Epithelial cell of esophagus (primary cell): Measurements from ENCODE around the gene ADAMTSL2.

Source experiments
- DNase-seq: peaks from one replicate; pipeline ENCODE4 v3.0.0; 2010; ENCODE audit warnings: low read depth
- H3K4me3 ChIP-seq: 2 replicates; pipeline ENCODE4 v1.5.1; 2011; ENCODE audit warnings: mild to moderate bottlenecking, low read length, control low read depth
- CTCF ChIP-seq: IDR thresholded peaks from 2 replicates; pipeline ENCODE4 v1.5.1; 2011; ENCODE audit warnings: low read depth, mild to moderate bottlenecking, low read length, control low read depth, inconsistent platforms; ENCODE audit not compliant: insufficient read depth; ENCODE audit errors: missing control alignments

The ADAMTSL2 gene

GRCh38 chr9:133543772-133544467, 9.4 kb downstream of the ADAMTSL2 start:
- TF ChIP-seq CTCF, result no peak
- DNase-seq, result no peak
- no peak overlapping the region for H3K4me3 ChIP-seq

- no peak for DNase-seq
- no peak overlapping the region for H3K4me3 ChIP-seq
- TF ChIP-seq CTCF, result no peak
Measured at GRCh38 chr9:133545494-133546286, 11.2 kb downstream of the ADAMTSL2 start.

GRCh38 chr9:133546287-133546680, 11.8 kb downstream of the ADAMTSL2 start:
- DNase-seq, result no peak
- no peak overlapping the region for H3K4me3 ChIP-seq
- TF ChIP-seq CTCF, result no peak

- DNase-seq, result no peak
- TF ChIP-seq CTCF, result no peak
- H3K4me3 ChIP-seq, result no peak overlapping the region
Measured at GRCh38 chr9:133547116-133547515, 12.6 kb downstream of the ADAMTSL2 start.

- no peak for TF ChIP-seq CTCF
- no peak overlapping the region for H3K4me3 ChIP-seq
- DNase-seq, result no peak
Measured at GRCh38 chr9:133551446-133551845, 16.9 kb downstream of the ADAMTSL2 start.

GRCh38 chr9:133552236-133552635, 17.7 kb downstream of the ADAMTSL2 start:
- DNase-seq, result no peak
- no peak overlapping the region for H3K4me3 ChIP-seq
- TF ChIP-seq CTCF, result no peak

- no peak for DNase-seq
- TF ChIP-seq CTCF, result no peak
- H3K4me3 ChIP-seq, result no peak overlapping the region
Measured at GRCh38 chr9:133553123-133553522, 18.6 kb downstream of the ADAMTSL2 start.
